ENCODE measurements around the gene EP400.

EP400 gene

GRCh38 chr12:131904346-131904745, 45.4 kb upstream of the EP400 start:
- no peak for DNase-seq (ENCODE audit: low read depth, low spot score)
- TF ChIP-seq CTCF (IDR thresholded peaks at IDR 0.05; ENCODE audit: insufficient read depth, low read length, missing control alignments) = no peak
- CTCF ChIA-PET = interaction anchor here (0.7 kb wide), 1 partner anchor 8 kb away, joined by 4 read pairs; no protein-coding TSS in a partner anchor
- POLR2A ChIA-PET = interaction anchor here (1.0 kb wide), 1 partner anchor 9 kb away, joined by 4 read pairs; no protein-coding TSS in a partner anchor
- H3K4me3 ChIP-seq (ENCODE audit: low read depth, low read length) = no peak overlapping the region

- no peak for TF ChIP-seq CTCF (IDR thresholded peaks at IDR 0.05; ENCODE audit: insufficient read depth, low read length, missing control alignments)
- no peak overlapping the region for H3K4me3 ChIP-seq (ENCODE audit: low read depth, low read length)
- POLR2A ChIA-PET = no interaction called here
- no peak for DNase-seq (ENCODE audit: low read depth, low spot score)
- CTCF ChIA-PET = no interaction called here
These were observed 44.6 kb upstream of the EP400 start for GRCh38 chr12:131905081-131905629.

GRCh38 chr12:131905630-131906091, 44.1 kb upstream of the EP400 start:
- TF ChIP-seq CTCF (IDR thresholded peaks at IDR 0.05; ENCODE audit: insufficient read depth, low read length, missing control alignments) = no peak
- CTCF ChIA-PET = no interaction called here

GRCh38 chr12:131907379-131908091, 42.2 kb upstream of the EP400 start:
- ChIA-PET POLR2A (no interaction called here), CTCF (no interaction called here)
- no peak for TF ChIP-seq CTCF (IDR thresholded peaks at IDR 0.05; ENCODE audit: insufficient read depth, low read length, missing control alignments)
- DNase-seq (ENCODE audit: low read depth, low spot score) = no peak
- no peak overlapping the region for H3K4me3 ChIP-seq (ENCODE audit: low read depth, low read length)

More at GRCh38 chr12:131905630-131906091, 44.1 kb upstream of the EP400 start:
- POLR2A ChIA-PET = no interaction called here
- no peak overlapping the region for H3K4me3 ChIP-seq (ENCODE audit: low read depth, low read length)
- no peak for DNase-seq (ENCODE audit: low read depth, low spot score)

GRCh38 chr12:131908092-131909080, 41.4 kb upstream of the EP400 start:
- DNase-seq (ENCODE audit: low read depth, low spot score) = no peak
- H3K4me3 ChIP-seq (ENCODE audit: low read depth, low read length) = no peak overlapping the region
- CTCF ChIA-PET = no interaction called here
- POLR2A ChIA-PET = no interaction called here
- no peak for TF ChIP-seq CTCF (IDR thresholded peaks at IDR 0.05; ENCODE audit: insufficient read depth, low read length, missing control alignments)
